Chondrocyte (in vitro differentiated cells): Measurements from ENCODE around the gene P2RY2. TPM values are rescaled to one million over a fixed set of nuclear protein-coding genes. Genes with fewer than 3 reads are reported as not detected.

Experiments
- DNase-seq: peaks from one replicate; pipeline ENCODE4 v3.0.0; 2021; ENCODE audit warnings: mixed read lengths, low spot score
- H3K27ac Mint-ChIP-seq: one replicate; pipeline ENCODE4 v1.8.0; 2021; ENCODE audit warnings: mild to moderate bottlenecking, moderate library complexity, mixed read lengths; ENCODE audit not compliant: unreplicated experiment
- H3K27me3 Mint-ChIP-seq: 2 replicates; pipeline ENCODE4 v1.8.0; 2021; ENCODE audit warnings: low read depth, mixed read lengths
- H3K36me3 Mint-ChIP-seq: 2 replicates; pipeline ENCODE4 v1.8.0; 2021; ENCODE audit warnings: low read depth, mixed read lengths
- H3K4me1 Mint-ChIP-seq: 2 replicates; pipeline ENCODE4 v1.8.0; 2021; ENCODE audit warnings: low read depth, mild to moderate bottlenecking, mixed read lengths
- H3K4me3 Mint-ChIP-seq: one replicate; pipeline ENCODE4 v1.8.0; 2021; ENCODE audit warnings: mild to moderate bottlenecking, moderate library complexity, mixed read lengths; ENCODE audit not compliant: unreplicated experiment
- H3K9me3 Mint-ChIP-seq: 2 replicates; pipeline ENCODE4 v1.8.0; 2021; ENCODE audit warnings: low read depth, mixed read lengths
- CTCF ChIP-seq: fragments of 200-600 bp; sonication (generic); IDR thresholded peaks from 2 replicates; pipeline ENCODE4 v1.5.0; 2021; ENCODE audit warnings: antibody characterized with exemption, mild to moderate bottlenecking, moderate library complexity
- total RNA-seq: library from RNA; stranded (reverse); gene quantifications from 3 replicates; pipeline ENCODE4 v1.2.1, GENCODE V29; 2021

The P2RY2 gene
- total RNA-seq, 1 donor from 2014 or later: 0.32 TPM

DNA sequence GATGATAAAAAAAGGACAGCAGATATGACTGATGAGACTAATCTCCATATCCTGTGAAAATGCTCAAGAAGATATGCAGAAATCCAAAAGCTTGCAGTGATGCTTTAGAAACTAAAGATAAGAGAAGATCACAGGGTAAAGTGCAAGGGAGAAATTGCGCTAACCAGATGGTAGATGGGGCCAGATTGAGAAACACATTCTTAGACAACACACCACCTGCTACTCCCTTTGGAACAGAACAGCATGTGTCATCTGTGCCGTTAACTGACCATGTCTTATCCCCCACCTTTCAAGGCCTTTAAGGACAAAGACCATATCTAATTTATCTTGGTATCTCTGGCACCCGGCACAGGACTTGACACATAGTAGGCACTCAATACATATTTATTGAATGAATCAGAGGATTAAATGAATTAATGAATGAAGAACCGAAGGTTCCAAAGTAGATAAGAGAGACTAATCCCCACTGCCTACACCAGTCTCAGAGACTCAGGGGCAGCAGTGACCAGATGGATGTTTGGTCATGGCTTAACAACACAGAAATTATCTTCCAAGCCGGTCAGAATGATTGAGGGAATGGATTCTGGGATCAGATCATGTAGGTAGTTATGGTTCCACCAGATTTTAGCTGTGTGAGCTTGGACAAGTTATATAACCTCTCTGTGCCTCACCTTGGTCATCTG is 12.3 kb upstream of the P2RY2 start:
- no peak for DNase-seq
- no peaks in the 10 kb centered on the region for H3K36me3 Mint-ChIP-seq
- no peaks in the 10 kb centered on the region for H3K9me3 Mint-ChIP-seq
- H3K4me1 Mint-ChIP-seq: no peaks in the 10 kb centered on the region
- H3K27ac Mint-ChIP-seq: no peak overlapping the region
- no peak overlapping the region for H3K4me3 Mint-ChIP-seq
- no peaks in the 10 kb centered on the region for H3K27me3 Mint-ChIP-seq
- no peak for TF ChIP-seq CTCF

DNA sequence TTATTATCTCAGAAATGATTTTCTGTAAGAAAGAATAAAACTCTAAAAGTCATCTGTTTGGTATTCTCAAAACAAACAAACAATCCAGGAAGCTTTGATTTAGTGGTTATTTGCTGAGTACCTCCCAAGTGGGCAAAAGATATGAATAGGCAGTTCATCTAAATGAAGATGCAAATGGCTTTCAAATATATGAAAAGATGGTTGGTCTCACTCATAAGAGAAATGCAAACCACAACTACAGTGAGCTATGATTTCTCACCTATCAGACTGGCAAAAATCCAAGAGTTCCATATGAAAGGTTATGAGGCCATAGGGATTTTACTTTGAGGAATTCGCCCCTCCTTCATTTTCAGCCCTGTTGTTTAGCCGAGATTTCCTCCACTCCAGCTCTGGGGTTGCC is 11.3 kb upstream of the P2RY2 start:
- H3K4me1 Mint-ChIP-seq: peaks cover 4% of the 10 kb centered on the region
- no peak overlapping the region for H3K4me3 Mint-ChIP-seq
- DNase-seq: no peak
- no peak overlapping the region for H3K27ac Mint-ChIP-seq
- H3K36me3 Mint-ChIP-seq: no peaks in the 10 kb centered on the region
- no peaks in the 10 kb centered on the region for H3K27me3 Mint-ChIP-seq
- no peak for TF ChIP-seq CTCF
- no peaks in the 10 kb centered on the region for H3K9me3 Mint-ChIP-seq

DNA sequence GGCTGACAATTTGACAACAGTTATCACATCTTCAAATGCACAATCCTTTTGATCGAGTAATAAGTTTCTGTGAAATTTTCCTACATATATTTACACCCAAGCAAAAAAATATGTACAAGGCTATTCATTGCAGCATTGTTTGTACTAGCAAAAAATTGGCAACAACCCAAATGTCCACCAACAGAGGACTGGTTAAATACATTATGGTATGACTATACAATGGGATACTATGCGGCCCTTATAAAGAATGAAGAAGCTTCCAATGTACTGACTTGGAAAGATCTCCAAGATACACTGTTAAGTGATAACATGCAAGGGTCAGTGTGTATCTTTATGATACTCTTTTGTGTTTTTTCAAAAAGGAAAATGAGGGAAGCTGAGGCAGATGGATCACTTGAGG is 8.2 kb upstream of the P2RY2 start:
- H3K27me3 Mint-ChIP-seq: no peaks in the 10 kb centered on the region
- H3K4me1 Mint-ChIP-seq: peaks cover 4% of the 10 kb centered on the region
- H3K36me3 Mint-ChIP-seq: no peaks in the 10 kb centered on the region
- H3K4me3 Mint-ChIP-seq: no peak overlapping the region
- H3K9me3 Mint-ChIP-seq: no peaks in the 10 kb centered on the region
- no peak for DNase-seq
- no peak for TF ChIP-seq CTCF
- no peak overlapping the region for H3K27ac Mint-ChIP-seq

- peak; percentile 13 for DNase-seq
- Mint-ChIP-seq H3K4me3 (no peak overlapping the region), H3K9me3 (no peaks in the 10 kb centered on the region), H3K27me3 (no peaks in the 10 kb centered on the region), H3K4me1 (peaks cover 4% of the 10 kb centered on the region), H3K36me3 (no peaks in the 10 kb centered on the region), H3K27ac (no peak overlapping the region)
- TF ChIP-seq CTCF: no peak
These were observed 7.0 kb upstream of the P2RY2 start for GRCh38 chr11:73210916-73211667.

GRCh38 chr11:73213196-73214143 is 4.6 kb upstream of the P2RY2 start:
- Mint-ChIP-seq H3K4me1 (peaks cover 9% of the 10 kb centered on the region), H3K4me3 (no peak overlapping the region), H3K27me3 (peaks cover 3% of the 10 kb centered on the region), H3K9me3 (no peaks in the 10 kb centered on the region), H3K27ac (no peak overlapping the region), H3K36me3 (no peaks in the 10 kb centered on the region)
- TF ChIP-seq CTCF: no peak
- peak; percentile 51 for DNase-seq
